ENCODE measurements around the gene DIP2B. TPM values are rescaled to one million over a fixed set of nuclear protein-coding genes. Genes with fewer than 3 reads are reported as not detected.

DIP2B gene
- polyA plus RNA-seq, 3 donors = 3.5 to 12.3 (median 6.5) TPM

DNA sequence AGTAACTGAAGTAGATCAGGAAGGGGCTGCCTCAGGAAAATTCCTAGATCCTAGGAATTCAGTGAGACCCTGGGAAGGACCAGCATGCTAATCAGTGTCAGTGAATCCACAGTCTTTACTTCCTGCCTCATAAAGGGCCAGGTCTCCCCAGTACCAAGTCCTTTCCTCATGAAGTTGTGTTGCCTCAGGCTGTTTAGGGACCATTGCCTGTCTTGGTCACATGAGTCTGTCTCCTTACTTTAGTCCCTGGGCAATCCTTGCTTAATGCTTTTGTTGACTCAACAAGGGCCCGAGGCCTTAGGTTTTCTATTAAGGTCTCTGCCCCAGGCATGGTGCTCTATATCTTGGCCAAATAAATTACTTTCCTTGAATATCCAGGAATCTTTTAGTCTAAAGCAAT is 243.0 kb downstream of the DIP2B start:
- no peak overlapping the region for H3K4me3 Mint-ChIP-seq
- no peak overlapping the region for H3K4me2 ChIP-seq (replicated peaks; ENCODE audit: extremely low read depth, low read length, poor library complexity, severe bottlenecking)
- peak overlapping the region in 1 of 7 donors; percentile 38 for H3K27ac Mint-ChIP-seq
- intact Hi-C loops (cut with micrococcal nuclease) = no loop called here
- H3K27ac ChIP-seq (ENCODE audit: low read depth in 1 of 2, low read length in 2 of 2) = peak overlapping the region in 1 of 2 donors; percentile 20
- no peaks in the 10 kb centered on the region for H3K9me3 ChIP-seq (replicated peaks in 1 of 2; ENCODE audit: control insufficient read depth in 1 of 2, insufficient read depth in 1 of 2, low read length in 2 of 2)
- peaks cover 0 to 2% (median 0%) of the 10 kb centered on the region in 3 donors for H3K27me3 Mint-ChIP-seq (ENCODE audit: low read depth in 3 of 3)
- no peak for DNase-seq
- WGBS (ENCODE audit: insufficient coverage) = 83% methylated on average over 1 of the region's 1 CpG
- TF ChIP-seq CTCF (IDR thresholded peaks at IDR 0.05) = no peak
- no peaks in the 10 kb centered on the region for H3K79me2 ChIP-seq (ENCODE audit: insufficient read depth, low read length)
- peaks cover 50 to 74% of the 10 kb centered on the region in 2 donors for H3K36me3 Mint-ChIP-seq
- H3K9ac ChIP-seq (ENCODE audit: insufficient read depth, low read length, poor library complexity, severe bottlenecking) = no peak overlapping the region
- peaks cover 32 to 66% of the 10 kb centered on the region in 2 donors for H3K36me3 ChIP-seq (replicated peaks in 1 of 2; ENCODE audit: control insufficient read depth in 1 of 2, insufficient read depth in 2 of 2, low read length in 2 of 2)
- no peaks in the 10 kb centered on the region for H3K9me3 Mint-ChIP-seq
- H3K4me3 ChIP-seq (replicated peaks in 1 of 3; ENCODE audit: low read depth in 2 of 3, low read length in 3 of 3) = no peak overlapping the region
- no peaks in the 10 kb centered on the region for H4K20me1 ChIP-seq (ENCODE audit: insufficient read depth, low read length)
- peaks cover 22% of the 10 kb centered on the region for H3K4me1 Mint-ChIP-seq
- no peak overlapping the region for H2AFZ ChIP-seq (ENCODE audit: insufficient read depth, low read depth, low read length, poor library complexity, severe bottlenecking)
- no peaks in the 10 kb centered on the region for H3K27me3 ChIP-seq (ENCODE audit: control insufficient read depth in 2 of 2, insufficient read depth in 2 of 2, low read length in 2 of 2)
- H3K4me1 ChIP-seq (ENCODE audit: control insufficient read depth in 1 of 2, insufficient read depth in 2 of 2, low read length in 2 of 2) = peaks cover 22 to 23% of the 10 kb centered on the region in 2 donors

DNA sequence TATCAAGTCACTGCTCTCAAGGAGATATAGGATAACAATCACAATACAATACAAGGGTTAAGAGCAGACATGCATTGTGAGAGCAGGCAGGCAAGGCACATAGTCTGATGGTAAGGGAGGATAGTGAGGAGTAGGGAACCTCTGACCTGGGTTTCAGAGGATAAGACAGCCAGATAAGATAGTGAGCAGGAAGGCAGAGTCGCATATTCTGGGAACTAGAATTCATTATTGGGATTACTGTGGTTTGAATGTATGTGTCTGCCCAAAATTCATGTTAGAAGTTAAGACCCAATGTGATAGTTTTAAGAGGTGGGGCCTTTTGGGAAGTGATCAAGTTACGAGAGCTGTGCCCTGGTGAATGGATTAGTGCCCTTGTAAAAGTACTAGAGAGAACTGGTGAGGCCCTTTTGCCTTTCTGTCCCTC is 244.7 kb downstream of the DIP2B start:
- no peaks in the 10 kb centered on the region for H3K27me3 ChIP-seq (ENCODE audit: control insufficient read depth in 2 of 2, insufficient read depth in 2 of 2, low read length in 2 of 2)
- peaks cover 0 to 2% (median 0%) of the 10 kb centered on the region in 3 donors for H3K27me3 Mint-ChIP-seq (ENCODE audit: low read depth in 3 of 3)
- no peak overlapping the region for H3K27ac ChIP-seq (ENCODE audit: low read depth in 1 of 2, low read length in 2 of 2)
- H3K36me3 ChIP-seq (replicated peaks in 1 of 2; ENCODE audit: control insufficient read depth in 1 of 2, insufficient read depth in 2 of 2, low read length in 2 of 2) = peaks cover 25 to 49% of the 10 kb centered on the region in 2 donors
- H3K4me2 ChIP-seq (replicated peaks; ENCODE audit: extremely low read depth, low read length, poor library complexity, severe bottlenecking) = no peak overlapping the region
- H3K4me3 ChIP-seq (replicated peaks in 1 of 3; ENCODE audit: low read depth in 2 of 3, low read length in 3 of 3) = no peak overlapping the region
- H3K4me3 Mint-ChIP-seq = no peak overlapping the region
- intact Hi-C loops (cut with micrococcal nuclease) = no loop called here
- H3K36me3 Mint-ChIP-seq = peaks cover 37 to 58% of the 10 kb centered on the region in 2 donors
- peaks cover 0 to 3% (median 0%) of the 10 kb centered on the region in 7 donors for H3K9me3 Mint-ChIP-seq
- peaks cover 21% of the 10 kb centered on the region for H3K4me1 Mint-ChIP-seq
- no peak for TF ChIP-seq CTCF (IDR thresholded peaks at IDR 0.05)
- no peak overlapping the region for H2AFZ ChIP-seq (ENCODE audit: insufficient read depth, low read depth, low read length, poor library complexity, severe bottlenecking)
- no peaks in the 10 kb centered on the region for H4K20me1 ChIP-seq (ENCODE audit: insufficient read depth, low read length)
- H3K9me3 ChIP-seq (replicated peaks in 1 of 2; ENCODE audit: control insufficient read depth in 1 of 2, insufficient read depth in 1 of 2, low read length in 2 of 2) = no peaks in the 10 kb centered on the region
- peaks cover 22 to 23% of the 10 kb centered on the region in 2 donors for H3K4me1 ChIP-seq (ENCODE audit: control insufficient read depth in 1 of 2, insufficient read depth in 2 of 2, low read length in 2 of 2)
- no peaks in the 10 kb centered on the region for H3K79me2 ChIP-seq (ENCODE audit: insufficient read depth, low read length)
- WGBS (ENCODE audit: insufficient coverage) = 100% methylated on average over 1 of the region's 2 CpGs
- H3K9ac ChIP-seq (ENCODE audit: insufficient read depth, low read length, poor library complexity, severe bottlenecking) = no peak overlapping the region
- no peak for DNase-seq
- H3K27ac Mint-ChIP-seq = no peak overlapping the region

Data from CD14-positive monocyte (primary cell).